GM04504 (cell line): ENCODE data around the gene GOLPH3L.
"Not testable (repeated sequence)": the region's sequence is repeated elsewhere in the genome, so short reads cannot be mapped to it uniquely, and the experiment has no call there.

Experiments used
- DNase-seq: peaks from one replicate; pipeline ENCODE4 v3.0.0-alpha.2; 2012; ENCODE audit warnings: low read depth

The GOLPH3L gene

GRCh38 chr1:150615346-150616201 lies 81.4 kb downstream of the GOLPH3L start:
- no peak for DNase-seq

GRCh38 chr1:150613061-150613920 lies 83.7 kb downstream of the GOLPH3L start:
- DNase-seq, result peak; percentile 55

DNA sequence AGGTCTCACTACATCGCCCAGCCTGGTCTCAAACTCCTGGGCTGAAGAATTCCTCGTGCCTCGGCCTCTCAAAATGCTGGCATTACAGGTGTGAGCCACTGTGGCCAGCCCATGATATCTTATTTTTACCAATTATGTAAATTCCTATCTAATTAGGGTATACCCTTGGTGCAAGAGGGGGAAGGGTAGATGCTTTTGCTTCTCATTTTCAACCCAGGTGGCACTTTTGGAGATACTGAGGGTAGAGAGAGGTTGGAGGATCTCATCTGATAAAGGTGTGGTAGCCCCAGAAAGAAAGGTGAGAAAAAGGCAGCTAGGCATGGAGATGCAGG lies 85.0 kb downstream of the GOLPH3L start:
- DNase-seq, result no peak

DNA sequence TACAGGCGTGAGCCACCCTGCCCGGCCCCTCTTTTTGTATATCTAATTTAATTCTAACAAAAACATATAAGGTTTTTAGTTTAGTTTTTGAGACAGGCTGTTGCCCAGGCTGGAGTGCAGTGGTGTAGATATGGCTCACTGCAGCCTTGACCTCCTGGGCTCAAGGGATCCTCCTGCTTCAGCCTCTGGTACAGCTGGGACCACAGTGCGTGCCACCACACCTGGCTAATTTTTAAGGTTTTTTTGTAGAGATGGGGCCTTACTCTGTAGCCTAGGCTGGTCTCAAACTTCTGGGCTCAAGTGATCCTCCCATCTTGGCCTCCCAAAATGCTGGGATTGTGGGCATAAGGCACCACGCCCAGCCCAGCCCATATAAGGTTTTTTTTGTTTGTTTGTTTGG lies 86.4 kb downstream of the GOLPH3L start:
- DNase-seq, result no peak

DNA sequence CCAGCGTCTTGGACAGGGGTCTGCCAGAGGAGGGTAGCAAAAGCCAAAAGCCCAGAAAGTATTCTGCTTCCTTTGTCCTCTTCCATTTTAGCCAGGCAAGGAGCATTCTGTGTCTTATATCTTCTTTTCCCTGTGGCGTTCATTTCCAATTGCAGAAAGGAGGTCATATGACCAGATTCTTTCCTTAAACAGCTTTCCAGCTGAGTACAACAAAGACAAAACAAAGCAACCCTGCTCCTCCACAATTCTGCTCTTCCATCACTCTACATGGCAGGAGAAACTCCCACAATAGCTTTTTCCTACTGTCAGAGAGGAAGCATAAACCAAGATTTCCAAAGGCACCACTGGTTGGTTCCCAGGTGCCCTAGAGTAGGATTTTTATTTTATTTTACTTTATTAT lies 87.2 kb downstream of the GOLPH3L start:
- DNase-seq, result no peak

DNA sequence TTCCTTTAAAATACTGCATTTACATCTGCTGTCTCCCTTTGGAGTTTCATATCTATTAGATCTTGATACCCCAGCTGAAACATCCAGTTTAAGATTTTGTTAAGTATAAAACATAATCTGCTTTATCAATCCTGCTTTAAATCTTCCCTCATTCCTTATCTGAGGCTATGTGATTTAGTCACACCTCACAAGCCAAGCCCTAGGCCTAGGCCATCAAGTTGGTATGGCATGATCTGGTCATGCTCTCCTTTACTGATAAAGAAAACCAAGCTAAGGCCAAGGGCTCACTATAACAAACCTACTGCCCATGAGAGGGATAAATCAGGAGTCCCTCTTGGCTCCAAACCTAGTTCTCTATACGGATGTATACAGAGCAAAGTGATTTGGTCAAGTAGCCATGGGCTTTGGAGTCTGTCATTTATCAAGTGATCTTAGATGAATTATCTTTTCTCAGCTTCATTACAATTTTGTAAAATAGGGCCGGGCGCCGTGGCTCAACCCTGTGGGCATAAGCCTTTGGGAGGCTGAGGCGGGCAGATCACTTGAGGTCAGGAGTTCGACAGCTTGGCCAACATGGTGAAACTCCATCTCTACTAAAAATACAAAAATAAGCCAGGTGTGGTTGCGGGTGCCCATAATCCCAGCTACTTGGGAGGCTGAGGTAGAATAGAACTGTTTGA lies 90.4 kb downstream of the GOLPH3L start:
- DNase-seq, result no peak

DNA sequence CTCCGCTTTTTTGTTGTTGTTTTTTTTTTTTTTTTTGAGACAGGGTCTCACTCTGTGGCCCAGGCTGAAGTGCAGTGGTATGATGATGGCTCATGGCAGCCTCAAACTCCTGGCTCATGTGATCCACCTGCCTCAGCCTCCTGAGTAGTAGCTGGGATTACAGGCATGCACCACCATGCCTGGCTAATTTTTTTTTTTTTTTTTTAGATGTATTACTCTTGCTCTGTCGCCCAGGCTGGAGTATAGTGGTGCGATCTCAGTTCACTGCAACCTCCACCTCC lies 91.6 kb downstream of the GOLPH3L start:
- not testable (repeated sequence) for DNase-seq

- DNase-seq, result no peak
These were observed 92.7 kb downstream of the GOLPH3L start for GRCh38 chr1:150604226-150604588.

DNA sequence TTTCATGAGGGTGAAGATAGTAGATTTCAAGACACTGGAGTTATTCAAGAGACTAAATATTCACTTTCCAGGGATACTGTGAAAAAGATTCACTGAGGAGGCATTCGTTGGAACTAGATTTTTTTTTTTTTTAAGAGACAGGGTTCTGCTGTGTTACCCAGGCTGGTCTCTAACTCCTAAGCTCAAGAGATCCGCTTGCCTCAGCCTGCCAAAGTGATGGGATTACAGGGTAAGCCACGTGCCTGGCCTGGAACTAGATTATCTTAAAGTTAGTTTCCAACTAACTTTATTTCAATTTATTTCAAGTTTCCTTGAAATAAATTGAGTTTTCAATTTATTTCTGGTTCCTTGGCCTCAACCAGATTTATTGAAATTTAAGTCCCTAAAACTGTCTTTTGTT lies 93.2 kb downstream of the GOLPH3L start:
- DNase-seq, result no peak

- not testable (repeated sequence) for DNase-seq
These were observed 94.6 kb downstream of the GOLPH3L start for GRCh38 chr1:150602372-150602771.

DNA sequence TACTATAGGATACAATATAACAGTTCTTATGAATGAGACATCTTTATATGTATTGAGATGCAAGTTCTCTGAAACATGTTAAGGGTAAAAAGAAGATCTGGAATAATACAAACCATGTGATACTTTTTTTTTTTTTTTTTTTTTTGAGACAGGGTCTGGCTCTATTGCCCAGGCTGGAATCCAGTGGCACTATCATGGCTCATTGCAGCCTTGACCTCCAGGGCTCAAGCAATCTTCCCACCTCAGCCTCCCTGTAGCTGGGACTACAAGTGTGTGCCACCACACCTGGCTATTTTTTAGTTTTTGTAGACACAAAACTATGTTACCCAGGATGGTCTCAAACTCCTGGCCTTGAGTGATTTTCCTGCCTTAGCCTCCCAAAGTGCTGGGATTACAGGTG lies 95.4 kb downstream of the GOLPH3L start:
- DNase-seq, result no peak

DNA sequence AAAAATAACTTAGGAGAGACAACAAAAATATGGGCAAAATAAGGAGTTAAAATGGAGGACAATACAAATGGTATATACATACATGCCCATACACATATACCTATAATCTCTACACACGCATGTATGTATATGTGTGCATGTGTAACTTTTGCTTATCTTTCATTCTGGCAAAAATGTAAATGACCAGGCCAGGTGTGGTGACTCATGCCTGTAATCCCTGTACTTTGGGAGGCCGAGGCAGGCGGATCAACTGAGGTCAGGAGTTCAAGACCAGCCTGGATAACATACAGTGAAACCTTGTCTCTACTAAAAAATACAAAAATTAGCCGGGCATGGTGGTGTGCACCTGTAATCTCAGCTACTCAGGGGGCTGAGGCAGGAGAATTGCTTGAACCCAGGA lies 98.6 kb downstream of the GOLPH3L start:
- DNase-seq, result not testable (repeated sequence)

DNA sequence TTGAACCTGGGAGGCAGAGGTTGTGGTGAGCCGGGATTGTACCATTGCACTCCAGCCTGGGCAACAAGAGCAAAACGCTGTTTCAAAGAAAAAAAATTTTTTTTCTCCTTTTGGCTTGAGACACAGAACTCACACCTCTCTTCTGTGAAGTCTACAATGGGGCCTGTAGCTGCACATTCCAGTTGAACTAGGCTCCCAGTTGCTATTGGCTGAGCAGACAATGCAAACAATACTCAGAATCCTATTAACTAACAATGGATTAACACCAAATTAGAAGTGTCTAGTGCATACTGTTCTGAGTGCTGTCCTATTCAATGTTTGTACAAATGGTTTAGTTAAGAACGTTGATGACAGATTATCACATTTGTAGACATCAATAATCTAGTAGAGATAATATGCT lies 100.0 kb downstream of the GOLPH3L start:
- DNase-seq, result no peak
